GM15510 (cell line): ENCODE results near the gene LCTL.

Experiments used
- POLR2A ChIP-seq: IDR thresholded peaks from 3 replicates; pipeline ENCODE4 v1.6.1; 2011; ENCODE audit warnings: borderline replicate concordance; ENCODE audit not compliant: insufficient read length; ENCODE audit errors: extremely low read depth

LCTL gene

DNA sequence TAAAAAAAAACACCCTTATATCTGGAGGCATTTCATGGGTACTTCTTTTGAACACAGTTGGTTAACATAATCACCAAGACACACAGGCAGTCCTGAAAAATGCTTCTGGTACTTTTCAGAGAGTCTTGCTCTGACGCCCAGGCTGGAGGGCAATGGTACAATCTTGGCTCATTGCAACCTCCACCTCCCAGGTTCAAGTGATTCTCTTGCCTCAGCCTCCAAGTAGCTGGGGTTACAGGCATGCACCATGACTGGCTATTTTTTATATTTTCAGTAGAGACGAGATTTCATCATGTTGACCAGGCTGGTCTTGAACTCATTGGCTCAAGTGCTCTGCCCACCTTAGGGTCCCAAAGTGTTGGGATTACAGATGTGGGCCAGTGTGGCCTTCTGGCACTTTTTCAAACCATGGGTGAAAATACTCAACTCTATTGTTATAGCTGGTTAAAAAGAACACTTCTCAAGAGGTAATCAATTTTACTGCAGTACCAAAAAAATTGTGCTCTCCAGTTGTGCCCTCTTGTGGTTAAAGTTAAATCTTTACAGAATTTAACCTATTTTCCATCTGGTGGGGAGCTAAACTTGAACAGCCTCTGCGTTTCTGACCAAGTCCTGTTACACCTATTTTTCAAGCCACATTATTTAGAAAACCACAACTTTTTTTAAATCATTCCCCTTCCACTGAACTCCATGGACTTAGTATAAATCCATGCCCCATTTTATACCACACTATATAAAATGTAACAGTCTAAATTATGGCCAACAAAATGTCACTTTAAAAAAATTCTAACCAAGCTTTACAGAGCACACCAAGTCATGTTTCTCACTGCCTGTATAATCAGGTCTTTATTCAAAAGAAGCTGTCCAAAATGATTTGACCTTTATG is 67.1 kb downstream of the LCTL start:
- TF ChIP-seq POLR2A = no peak
